KOPT-K1 (cell line): ENCODE measurements around the gene PEX26.
"Not testable (repeated sequence)": the region's sequence is repeated elsewhere in the genome, so short reads cannot be mapped to it uniquely, and the experiment has no call there.

ENCODE experiments used
- H3K27ac ChIP-seq: fragments of 200-600 bp; sonication (generic); 2 replicates; pipeline ENCODE4 v1.5.1; 2016; ENCODE audit warnings: antibody characterized with exemption, mild to moderate bottlenecking, low read depth, low read length; ENCODE audit not compliant: poor library complexity, severe bottlenecking
- H3K36me3 ChIP-seq: fragments of 200-600 bp; sonication (generic); 2 replicates; pipeline ENCODE4 v1.5.1; 2017; ENCODE audit warnings: antibody characterized with exemption, mild to moderate bottlenecking, low read length, moderate library complexity; ENCODE audit not compliant: insufficient read depth
- H3K9me3 ChIP-seq: fragments of 200-600 bp; sonication (generic); 2 replicates; pipeline ENCODE4 v1.5.1; 2017; ENCODE audit warnings: antibody characterized with exemption, low read length, mild to moderate bottlenecking; ENCODE audit not compliant: insufficient read depth, poor library complexity, severe bottlenecking

The PEX26 gene

GRCh38 chr22:18063306-18063705 is 14.5 kb upstream of the PEX26 start:
- Histone ChIP-seq H3K9me3 (no peaks in the 10 kb centered on the region), H3K36me3 (no peaks in the 10 kb centered on the region), H3K27ac (no peak overlapping the region)

DNA sequence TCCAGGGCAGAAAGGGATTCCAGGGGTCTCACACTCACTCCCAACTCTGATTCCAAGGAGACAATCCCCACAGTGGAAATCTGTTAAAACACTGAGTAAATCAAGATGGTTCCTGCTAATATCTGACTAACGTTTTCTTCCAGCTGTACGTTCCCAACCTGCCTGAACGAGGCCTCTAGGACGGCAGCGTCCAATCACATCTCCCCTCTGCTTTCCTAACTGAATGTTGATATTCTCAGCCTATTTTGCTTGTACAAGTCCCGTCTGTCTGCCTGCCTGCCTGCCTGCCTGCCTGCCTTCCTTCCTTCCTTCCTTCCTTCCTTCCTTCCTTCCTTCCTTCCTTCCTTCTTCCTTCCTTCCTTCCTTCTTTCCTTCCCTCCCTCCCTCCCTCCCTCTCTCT is 14.1 kb upstream of the PEX26 start:
- H3K27ac ChIP-seq, H3K9me3 ChIP-seq, H3K36me3 ChIP-seq: not testable (repeated sequence)

GRCh38 chr22:18064636-18065035 is 13.2 kb upstream of the PEX26 start:
- no peak overlapping the region for H3K27ac ChIP-seq
- no peaks in the 10 kb centered on the region for H3K36me3 ChIP-seq
- no peaks in the 10 kb centered on the region for H3K9me3 ChIP-seq

GRCh38 chr22:18065256-18065655 is 12.5 kb upstream of the PEX26 start:
- Histone ChIP-seq H3K27ac (no peak overlapping the region), H3K9me3 (no peaks in the 10 kb centered on the region), H3K36me3 (no peaks in the 10 kb centered on the region)

DNA sequence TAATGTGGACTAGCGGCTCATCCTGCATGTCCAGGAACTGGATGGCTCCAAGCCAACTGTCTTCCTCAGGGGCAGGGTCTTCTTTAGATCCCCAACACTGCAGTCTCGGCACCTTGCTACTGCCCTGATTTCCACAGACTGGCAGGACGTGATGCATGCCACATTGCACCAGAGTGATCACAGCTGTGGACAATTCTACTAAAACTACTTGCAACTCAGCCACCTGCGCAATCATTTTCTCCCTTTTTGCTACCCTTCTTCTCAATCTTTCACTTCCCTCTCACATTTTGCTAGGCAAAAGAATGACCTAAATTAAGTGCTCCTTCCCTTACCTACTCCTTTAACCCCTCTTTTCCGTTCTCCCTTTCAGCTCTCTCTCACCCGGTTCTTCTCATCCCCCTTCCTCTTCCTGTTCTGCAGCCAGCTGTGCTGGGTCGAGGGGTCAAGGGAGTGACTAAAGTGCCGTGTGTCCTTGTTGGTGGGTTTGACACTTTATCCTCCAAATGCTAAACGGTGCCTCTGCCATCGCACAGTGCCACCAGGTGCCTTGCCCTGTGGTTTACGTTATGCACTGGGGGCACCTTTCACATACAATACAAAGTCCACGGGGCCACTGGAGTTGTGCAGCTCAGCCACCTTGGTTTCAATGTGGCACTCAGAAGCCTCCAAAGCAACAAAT is 11.5 kb upstream of the PEX26 start:
- Histone ChIP-seq H3K36me3 (no peaks in the 10 kb centered on the region), H3K27ac (no peak overlapping the region), H3K9me3 (no peaks in the 10 kb centered on the region)

DNA sequence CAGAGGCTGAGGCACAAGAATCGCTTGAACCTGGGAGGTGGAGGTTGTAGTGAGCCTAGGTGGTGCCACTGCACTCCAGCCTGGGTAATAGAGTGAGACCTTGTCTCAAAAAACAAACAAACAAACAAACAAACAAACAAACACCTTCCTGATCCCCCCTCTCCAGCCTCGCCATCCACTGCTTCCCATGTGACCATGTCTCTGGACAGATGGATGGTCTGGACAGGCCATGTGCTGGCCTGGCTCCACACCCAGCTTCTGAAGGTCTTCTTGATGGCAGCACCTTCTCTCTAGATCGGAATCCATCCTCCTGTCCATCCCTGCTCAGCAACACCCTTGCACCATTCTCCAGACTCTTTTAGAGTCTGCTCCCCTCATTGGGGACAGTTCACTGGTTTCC is 10.7 kb upstream of the PEX26 start:
- H3K27ac ChIP-seq, result no peak overlapping the region
- H3K9me3 ChIP-seq, result no peaks in the 10 kb centered on the region
- H3K36me3 ChIP-seq, result no peaks in the 10 kb centered on the region

DNA sequence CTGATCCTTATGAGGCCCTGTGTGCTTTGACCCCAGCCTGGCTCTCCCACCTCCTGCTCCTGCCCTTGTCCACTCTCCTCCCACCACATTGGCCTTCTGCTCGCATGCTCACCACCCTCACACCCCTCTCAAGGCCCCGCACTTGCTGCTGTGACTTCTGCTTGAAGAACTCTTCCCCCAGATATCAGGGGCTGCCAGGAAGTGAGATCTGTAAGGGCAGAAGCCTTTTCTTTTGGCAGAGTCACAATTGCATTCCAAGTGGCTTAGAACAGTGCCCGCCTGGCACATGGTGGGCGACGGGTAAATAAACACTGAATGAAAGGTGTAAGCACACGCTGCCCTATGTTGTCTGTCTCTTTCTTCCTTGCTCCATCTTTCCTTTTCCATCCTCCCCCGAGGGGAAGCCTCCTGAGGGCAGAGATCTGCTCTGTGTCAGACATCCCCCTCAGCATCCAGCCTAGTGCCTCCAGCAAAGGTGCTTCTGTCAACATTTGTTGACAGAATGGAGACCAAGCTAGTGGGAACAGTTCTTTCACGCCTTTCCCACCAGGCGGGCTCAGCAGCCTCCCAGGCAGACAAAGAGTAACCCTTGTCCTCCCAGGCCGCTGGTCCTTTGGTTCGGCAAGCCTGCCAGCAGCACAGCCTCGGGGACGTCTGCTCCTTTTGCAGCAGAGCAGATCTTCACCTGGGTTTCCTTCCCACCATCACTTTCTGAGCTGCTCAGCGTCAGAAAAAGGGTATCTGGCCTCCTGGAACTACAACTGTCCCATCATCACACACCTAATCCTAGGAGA is 10.0 kb upstream of the PEX26 start:
- H3K27ac ChIP-seq, result no peak overlapping the region
- H3K36me3 ChIP-seq, result no peaks in the 10 kb centered on the region
- H3K9me3 ChIP-seq, result no peaks in the 10 kb centered on the region

DNA sequence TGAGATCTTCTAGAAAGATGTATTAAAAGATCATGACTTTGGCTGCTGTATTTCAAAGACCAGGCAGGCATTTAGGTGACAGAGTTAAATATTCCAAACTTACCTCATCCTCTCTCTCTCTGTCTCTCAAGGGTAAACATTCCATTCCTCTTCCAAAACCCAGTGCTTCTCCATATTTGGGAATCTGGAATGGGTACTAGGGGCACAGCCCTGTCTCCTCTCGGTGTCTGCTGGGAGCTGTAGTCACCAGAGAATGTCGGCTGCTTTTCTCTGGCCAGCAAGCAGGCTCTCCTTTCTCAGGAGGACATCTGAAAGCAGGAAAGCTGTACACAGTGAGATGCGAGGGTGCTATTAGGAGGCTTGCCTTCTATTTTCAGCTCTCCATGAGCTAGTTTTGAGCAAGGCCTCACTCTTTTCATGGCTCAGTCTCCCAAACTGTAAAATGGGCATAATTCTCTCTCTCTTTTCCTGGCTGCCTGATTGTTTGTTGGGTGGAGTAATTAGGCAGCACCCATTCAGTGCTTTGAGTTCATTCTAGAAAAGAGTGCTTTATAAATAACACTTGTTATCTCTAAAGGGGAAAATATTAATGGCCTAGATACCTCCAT is 9.3 kb upstream of the PEX26 start:
- H3K36me3 ChIP-seq, result no peaks in the 10 kb centered on the region
- H3K9me3 ChIP-seq, result no peaks in the 10 kb centered on the region
- no peak overlapping the region for H3K27ac ChIP-seq

DNA sequence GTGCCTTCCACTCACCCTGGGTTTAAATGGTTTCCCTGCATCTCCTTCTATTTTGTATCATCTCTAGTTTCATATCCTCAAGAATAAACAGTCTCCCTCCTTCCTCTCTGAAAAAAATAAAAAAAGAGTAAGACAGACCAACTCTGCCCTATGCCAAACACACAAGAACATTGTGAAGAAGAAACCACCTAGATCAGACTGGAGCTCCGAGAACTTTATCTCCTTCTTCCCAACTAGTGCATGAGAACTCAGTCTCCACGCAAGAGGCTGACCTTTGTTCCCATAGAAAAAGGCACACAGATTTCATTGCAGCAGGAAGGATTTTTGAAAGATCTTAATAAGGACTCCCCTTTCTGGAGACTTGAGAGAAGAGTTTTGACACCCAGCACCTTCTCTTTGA is 8.7 kb upstream of the PEX26 start:
- no peaks in the 10 kb centered on the region for H3K9me3 ChIP-seq
- no peak overlapping the region for H3K27ac ChIP-seq
- H3K36me3 ChIP-seq, result no peaks in the 10 kb centered on the region

DNA sequence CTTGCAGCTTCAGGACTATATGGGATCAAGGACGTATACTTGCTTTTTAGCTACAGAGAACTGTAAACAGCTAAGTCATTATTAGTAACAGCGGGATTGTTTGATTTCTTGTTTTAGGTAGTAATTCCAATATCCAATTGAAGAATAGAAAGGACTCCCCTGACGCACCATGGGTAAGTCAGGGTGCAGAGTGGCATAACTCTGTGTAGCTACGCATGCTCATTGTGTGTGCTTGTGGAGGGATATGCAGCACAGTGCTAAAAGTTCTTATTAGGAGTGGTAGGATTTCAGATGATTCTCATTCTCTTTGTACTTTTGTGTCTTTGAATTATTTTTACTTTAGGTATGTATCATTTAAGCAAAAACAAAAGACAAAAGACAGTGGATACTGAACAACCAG is 7.7 kb upstream of the PEX26 start:
- Histone ChIP-seq H3K36me3 (no peaks in the 10 kb centered on the region), H3K27ac (no peak overlapping the region), H3K9me3 (no peaks in the 10 kb centered on the region)

GRCh38 chr22:18070556-18071306 is 7.1 kb upstream of the PEX26 start:
- Histone ChIP-seq H3K27ac (no peak overlapping the region), H3K36me3 (no peaks in the 10 kb centered on the region), H3K9me3 (no peaks in the 10 kb centered on the region)

GRCh38 chr22:18071307-18071967 is 6.4 kb upstream of the PEX26 start:
- H3K27ac ChIP-seq, H3K9me3 ChIP-seq, H3K36me3 ChIP-seq: not testable (repeated sequence)

DNA sequence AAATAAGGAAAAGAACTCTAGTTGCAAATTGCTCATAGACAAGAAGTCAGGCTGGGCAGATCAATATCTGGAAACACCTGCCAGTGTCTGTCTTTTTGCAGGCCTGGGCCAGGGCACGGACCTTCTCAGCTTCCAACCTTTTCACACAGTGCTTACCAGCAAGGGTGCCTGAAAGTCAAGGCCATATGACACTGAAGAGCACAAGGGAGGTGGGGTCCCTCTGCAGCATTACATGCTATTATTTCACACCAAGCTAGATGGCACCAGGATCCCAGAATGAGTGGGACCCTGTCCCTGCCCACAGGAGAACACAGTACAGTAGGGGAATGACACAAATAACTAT is 5.9 kb upstream of the PEX26 start:
- H3K36me3 ChIP-seq, result no peaks in the 10 kb centered on the region
- no peaks in the 10 kb centered on the region for H3K9me3 ChIP-seq
- no peak overlapping the region for H3K27ac ChIP-seq

DNA sequence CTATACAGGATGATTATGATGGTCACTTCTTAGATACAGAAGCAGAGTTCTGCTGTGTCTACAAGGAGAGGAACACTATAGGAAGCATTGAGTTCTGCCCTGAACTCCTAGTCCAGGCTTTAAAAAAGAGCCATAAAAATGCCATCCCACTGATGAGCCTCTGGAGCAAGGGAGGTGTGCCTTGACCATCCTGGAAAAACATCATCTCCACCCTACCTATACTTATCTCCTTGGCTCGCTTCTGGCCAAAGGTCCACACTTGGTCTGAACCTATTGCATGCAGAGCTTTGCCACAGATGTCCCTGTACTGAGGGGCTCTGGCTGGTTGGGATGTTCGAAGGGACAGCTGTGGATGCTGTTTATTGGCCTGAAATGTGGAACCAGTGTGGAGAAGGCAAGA is 4.3 kb upstream of the PEX26 start:
- H3K36me3 ChIP-seq, result no peaks in the 10 kb centered on the region
- no peaks in the 10 kb centered on the region for H3K9me3 ChIP-seq
- no peak overlapping the region for H3K27ac ChIP-seq

- not testable (repeated sequence) for H3K36me3 ChIP-seq, H3K9me3 ChIP-seq, H3K27ac ChIP-seq
Measured at GRCh38 chr22:18073927-18074326, 3.9 kb upstream of the PEX26 start.
